ENCODE data around the gene RECK. TPM values are rescaled to one million over a fixed set of nuclear protein-coding genes. Genes with fewer than 3 reads are reported as not detected.

The RECK gene
- total RNA-seq, 1 experiment from 2014 or later: 10.3 TPM

DNA sequence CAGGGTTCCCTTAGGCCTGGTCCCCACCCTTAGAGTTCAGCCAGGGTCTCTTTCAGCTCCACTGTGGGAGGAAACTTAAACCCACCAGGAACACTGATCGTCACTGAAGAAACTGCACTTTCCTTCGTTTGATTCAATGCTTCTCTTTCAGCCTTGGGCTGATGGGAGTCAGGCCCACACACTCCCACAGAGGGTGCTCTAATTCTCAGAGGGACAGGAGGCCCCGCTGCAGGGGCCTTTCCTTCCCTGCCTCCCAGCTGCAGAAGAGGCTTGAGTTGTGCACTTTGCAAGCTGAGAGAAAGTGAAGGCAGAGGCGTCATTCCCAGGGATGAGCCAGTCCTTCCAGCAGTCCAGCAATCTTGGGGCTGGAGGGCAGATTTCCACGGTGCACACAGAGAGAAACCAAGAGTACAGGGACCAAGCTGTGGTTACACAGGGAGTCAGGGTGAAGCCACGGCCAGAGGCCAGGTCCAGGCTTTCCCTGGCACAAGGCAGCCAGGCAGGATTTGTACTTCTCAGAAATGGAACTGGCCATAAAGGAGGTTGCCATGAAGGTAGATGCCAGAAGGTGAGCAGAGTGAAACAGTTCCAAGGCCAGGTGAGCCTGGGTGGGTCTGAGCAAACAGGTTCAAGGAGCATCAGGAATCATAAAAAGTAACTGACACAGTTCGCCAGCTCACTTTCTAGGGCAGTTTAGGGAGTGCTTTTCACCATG lies 89.5 kb downstream of the RECK start:
- H4K8ac ChIP-seq (replicated peaks; ENCODE audit: insufficient read length, low read depth, low read length): no peak overlapping the region
- no peak overlapping the region for H2BK5ac ChIP-seq (ENCODE audit: insufficient read length, low read length)
- no peaks in the 10 kb centered on the region for H3K9me3 ChIP-seq (ENCODE audit: control insufficient read depth, low read depth, low read length)
- H3K27me3 ChIP-seq (ENCODE audit: insufficient read depth, low read length): no peaks in the 10 kb centered on the region
- H3K27ac ChIP-seq (ENCODE audit: insufficient read length, low read depth, low read length): no peak overlapping the region
- H2BK12ac ChIP-seq (ENCODE audit: insufficient read length, low read depth, low read length): no peak overlapping the region
- no peak overlapping the region for H4K91ac ChIP-seq (ENCODE audit: insufficient read length, low read depth, low read length)
- peaks cover 3 to 13% of the 10 kb centered on the region in 2 experiments; a peak in 3 of 4 replicates for H3K4me1 Mint-ChIP-seq
- no peak overlapping the region for H2BK20ac ChIP-seq (ENCODE audit: low read depth, low read length, poor library complexity, severe bottlenecking)
- H3K4ac ChIP-seq (ENCODE audit: low read depth, low read length): no peak overlapping the region
- no peak overlapping the region for H4K5ac ChIP-seq (ENCODE audit: insufficient read length, low read depth, low read length)
- no peak for DNase-seq
- H3K4me1 ChIP-seq (ENCODE audit: insufficient read depth, low read length): no peaks in the 10 kb centered on the region
- H3K79me2 ChIP-seq (ENCODE audit: insufficient read depth, low read length): no peaks in the 10 kb centered on the region
- no peak overlapping the region for H3K56ac ChIP-seq (ENCODE audit: insufficient read length, low read depth, low read length)
- no peaks in the 10 kb centered on the region for H4K20me1 ChIP-seq (ENCODE audit: control insufficient read depth, insufficient read depth, insufficient read length)
- H3K27ac Mint-ChIP-seq: peak overlapping the region in 1 of 3 experiments; percentile 59; a peak in 1 of 7 replicates
- no peak overlapping the region for H3K4me3 Mint-ChIP-seq
- H3K9me3 Mint-ChIP-seq: no peaks in the 10 kb centered on the region
- no peak overlapping the region for H3K14ac ChIP-seq (ENCODE audit: insufficient read depth, low read length)
- no peaks in the 10 kb centered on the region for H3K23me2 ChIP-seq (ENCODE audit: insufficient read length, low read depth, low read length, poor library complexity, severe bottlenecking)
- no peak overlapping the region for H2BK15ac ChIP-seq (ENCODE audit: low read depth, low read length)
- no peak overlapping the region for H3K4me2 ChIP-seq (ENCODE audit: insufficient read depth, insufficient read length, low read length)
- H3K9ac ChIP-seq (ENCODE audit: extremely low read depth, insufficient read length, low read length): no peak overlapping the region
- H2AFZ ChIP-seq (ENCODE audit: low read length): no peak overlapping the region
- no peak overlapping the region for H3K23ac ChIP-seq (ENCODE audit: insufficient read length, low read depth, low read length)
- H3K79me1 ChIP-seq (ENCODE audit: insufficient read depth, low read depth, low read length, poor library complexity, severe bottlenecking): no peaks in the 10 kb centered on the region
- TF ChIP-seq, protein P1, sequence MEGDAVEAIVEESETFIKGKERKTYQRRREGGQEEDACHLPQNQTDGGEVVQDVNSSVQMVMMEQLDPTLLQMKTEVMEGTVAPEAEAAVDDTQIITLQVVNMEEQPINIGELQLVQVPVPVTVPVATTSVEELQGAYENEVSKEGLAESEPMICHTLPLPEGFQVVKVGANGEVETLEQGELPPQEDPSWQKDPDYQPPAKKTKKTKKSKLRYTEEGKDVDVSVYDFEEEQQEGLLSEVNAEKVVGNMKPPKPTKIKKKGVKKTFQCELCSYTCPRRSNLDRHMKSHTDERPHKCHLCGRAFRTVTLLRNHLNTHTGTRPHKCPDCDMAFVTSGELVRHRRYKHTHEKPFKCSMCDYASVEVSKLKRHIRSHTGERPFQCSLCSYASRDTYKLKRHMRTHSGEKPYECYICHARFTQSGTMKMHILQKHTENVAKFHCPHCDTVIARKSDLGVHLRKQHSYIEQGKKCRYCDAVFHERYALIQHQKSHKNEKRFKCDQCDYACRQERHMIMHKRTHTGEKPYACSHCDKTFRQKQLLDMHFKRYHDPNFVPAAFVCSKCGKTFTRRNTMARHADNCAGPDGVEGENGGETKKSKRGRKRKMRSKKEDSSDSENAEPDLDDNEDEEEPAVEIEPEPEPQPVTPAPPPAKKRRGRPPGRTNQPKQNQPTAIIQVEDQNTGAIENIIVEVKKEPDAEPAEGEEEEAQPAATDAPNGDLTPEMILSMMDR (conservative IDR thresholded peaks at IDR 0.05): no peak
- H3K18ac ChIP-seq (ENCODE audit: insufficient read length, low read depth, low read length): no peak overlapping the region
- H2AK5ac ChIP-seq (ENCODE audit: insufficient read length, low read length): no peak overlapping the region
- H3T11ph ChIP-seq (ENCODE audit: low read length): no peak overlapping the region
- H3K27me3 Mint-ChIP-seq (ENCODE audit: low read depth): peaks cover 18% of the 10 kb centered on the region
- WGBS (ENCODE audit: extremely low coverage, insufficient read length, low lambda C conversion rate): no CpG with 5 or more reads among the region's 7 CpGs
- H2BK120ac ChIP-seq (ENCODE audit: low read depth, low read length, poor library complexity, severe bottlenecking): no peak overlapping the region
- H3K36me3 Mint-ChIP-seq (ENCODE audit: insufficient read depth in 1 of 3, low read depth in 3 of 3): peaks cover 1 to 7% (median 3%) of the 10 kb centered on the region in 3 experiments; a peak in 4 of 7 replicates

All from H9 (cell line).